ENCODE measurements around the gene PPP2R2B.

GRCh38 chr5:146877178-146877681 lies 1.3 kb downstream of the PPP2R2B start:
- no peak for TF ChIP-seq YY1 (IDR thresholded peaks at IDR 0.05; ENCODE audit: insufficient read depth, insufficient read length)
- no peak for TF ChIP-seq SUZ12 (IDR thresholded peaks at IDR 0.05; ENCODE audit: extremely low read depth, insufficient read depth, insufficient read length)
- TF ChIP-seq ZNF274 (IDR thresholded peaks at IDR 0.05; ENCODE audit: low read depth, low read length): no peak

Measured in NT2/D1 (cell line).